HEK293 (cell line): ENCODE measurements around the gene SRRM2.

Experiments used
- CTCF ChIA-PET: fragments of 350-600 bp; formaldehyde crosslinking; extraction: SDS; loops from one replicate; lab custom pipeline; 2021; ENCODE audit warnings: antibody characterized with exemption; lab: Yijun Ruan, JAX
- POLR2A ChIA-PET: fragments of 300-600 bp; formaldehyde crosslinking; extraction: SDS; loops from one replicate; lab custom pipeline; 2020; ENCODE audit warnings: antibody characterized with exemption, inconsistent platforms; lab: Yijun Ruan, JAX
- H3K27ac ChIP-seq: fragments of 200-500 bp; sonication (Bioruptor generic); 2 replicates; pipeline ENCODE4 v1.5.1; 2014; ENCODE audit warnings: low read depth, low read length, control low read depth, inconsistent platforms; ENCODE audit errors: extremely low read depth
- H3K36me3 ChIP-seq, 2 experiments: fragments of 200-500 bp in 1 of 2; sonication (Bioruptor generic) in 1 of 2; 1 replicate in 1 of 2; 2 replicates in 1 of 2; pipeline ENCODE4 v1.5.1; 2014 to 2017; ENCODE audit warnings: inconsistent platforms in 2 of 2, low read length in 2 of 2; ENCODE audit not compliant: control insufficient read depth in 2 of 2, insufficient read depth in 1 of 2
- H3K4me1 ChIP-seq: fragments of 200-500 bp; sonication (Bioruptor generic); 2 replicates; pipeline ENCODE4 v1.5.1; 2014; ENCODE audit warnings: mild to moderate bottlenecking, low read length, inconsistent platforms; ENCODE audit not compliant: control insufficient read depth, insufficient read depth
- H3K4me3 ChIP-seq: 2 replicates; pipeline ENCODE4 v1.5.1; 2011; ENCODE audit warnings: low read depth, mild to moderate bottlenecking, control low read depth, low read length, moderate library complexity
- H3K9me3 ChIP-seq: fragments of 200-500 bp; sonication (Bioruptor generic); 2 replicates; pipeline ENCODE4 v1.5.1; 2014; ENCODE audit warnings: low read depth, low read length, inconsistent platforms; ENCODE audit not compliant: control insufficient read depth, insufficient read depth
- KLF16 ChIP-seq: fragments of 450-650 bp; formaldehyde crosslinking; IDR thresholded peaks from 2 replicates; pipeline ENCODE4 v1.5.1; 2017; ENCODE audit warnings: missing biosample characterization, missing genetic modification characterization
- PATZ1 ChIP-seq: fragments of 450-650 bp; formaldehyde crosslinking; IDR thresholded peaks from 2 replicates; pipeline ENCODE4 v1.5.1; 2016; ENCODE audit warnings: missing biosample characterization, missing genetic modification characterization
- SETDB1 ChIP-seq: IDR thresholded peaks from one replicate; pipeline ENCODE4 v1.6.1; 2017; ENCODE audit warnings: mild to moderate bottlenecking, low read length, moderate library complexity, mixed read lengths; ENCODE audit not compliant: insufficient read length
- TRIM28 ChIP-seq: IDR thresholded peaks from 2 replicates; pipeline ENCODE4 v1.6.1; 2011; ENCODE audit warnings: low read length, control low read depth, borderline replicate concordance
- ZBTB48 ChIP-seq: fragments of 450-650 bp; formaldehyde crosslinking; IDR thresholded peaks from 2 replicates; pipeline ENCODE4 v1.5.1; 2016; ENCODE audit warnings: missing biosample characterization, missing genetic modification characterization
- ZEB2 ChIP-seq: fragments of 450-650 bp; formaldehyde crosslinking; IDR thresholded peaks from 2 replicates; pipeline ENCODE4 v1.5.1; 2016; ENCODE audit warnings: missing biosample characterization, missing genetic modification characterization
- ZFP37 ChIP-seq: fragments of 450-650 bp; formaldehyde crosslinking; IDR thresholded peaks from 2 replicates; pipeline ENCODE4 v1.5.1; 2016; ENCODE audit warnings: missing biosample characterization, missing genetic modification characterization
- ZFP69B ChIP-seq: fragments of 450-650 bp; formaldehyde crosslinking; IDR thresholded peaks from 2 replicates; pipeline ENCODE4 v1.5.1; 2016; ENCODE audit warnings: missing biosample characterization, missing genetic modification characterization
- ZNF391 ChIP-seq: fragments of 450-650 bp; formaldehyde crosslinking; IDR thresholded peaks from 2 replicates; pipeline ENCODE4 v1.5.1; 2016; ENCODE audit warnings: low read depth, missing biosample characterization, missing genetic modification characterization, borderline replicate concordance
- ZNF394 ChIP-seq: fragments of 450-650 bp; formaldehyde crosslinking; IDR thresholded peaks from 2 replicates; pipeline ENCODE4 v1.5.1; 2016; ENCODE audit warnings: missing biosample characterization, missing genetic modification characterization, mild to moderate bottlenecking, moderate library complexity, borderline replicate concordance
- ZNF433 ChIP-seq: fragments of 450-650 bp; formaldehyde crosslinking; IDR thresholded peaks from 2 replicates; pipeline ENCODE4 v1.5.1; 2016; ENCODE audit warnings: missing biosample characterization, missing genetic modification characterization, low read depth
- ZNF585B ChIP-seq: fragments of 450-650 bp; formaldehyde crosslinking; IDR thresholded peaks from 2 replicates; pipeline ENCODE4 v1.5.1; 2016; ENCODE audit warnings: missing biosample characterization, missing genetic modification characterization
- ZNF623 ChIP-seq: fragments of 450-650 bp; formaldehyde crosslinking; IDR thresholded peaks from 2 replicates; pipeline ENCODE4 v1.5.1; 2016; ENCODE audit warnings: missing biosample characterization, missing genetic modification characterization
- ZNF677 ChIP-seq: fragments of 450-650 bp; IDR thresholded peaks from 2 replicates; pipeline ENCODE4 v1.5.0; 2018; ENCODE audit warnings: missing biosample characterization, mild to moderate bottlenecking, missing genetic modification characterization, moderate library complexity
- ZNF701 ChIP-seq: fragments of 450-650 bp; formaldehyde crosslinking; IDR thresholded peaks from 2 replicates; pipeline ENCODE4 v1.5.1; 2016; ENCODE audit warnings: missing biosample characterization, missing genetic modification characterization
- ZNF791 ChIP-seq: fragments of 450-650 bp; formaldehyde crosslinking; IDR thresholded peaks from 2 replicates; pipeline ENCODE4 v1.5.1; 2016; ENCODE audit warnings: missing biosample characterization, missing genetic modification characterization
- TF ChIP-seq, protein P1 (sequence below): fragments of 450-650 bp; formaldehyde crosslinking; IDR thresholded peaks from 2 replicates; pipeline ENCODE4 v1.5.1; 2017; ENCODE audit warnings: missing biosample characterization, missing genetic modification characterization
- TF ChIP-seq, protein P2 (sequence below): fragments of 450-650 bp; formaldehyde crosslinking; IDR thresholded peaks from 2 replicates; pipeline ENCODE4 v1.5.1; 2016; ENCODE audit warnings: missing biosample characterization, missing genetic modification characterization
- TF ChIP-seq, protein P3 (sequence below): fragments of 450-650 bp; formaldehyde crosslinking; IDR thresholded peaks from 2 replicates; pipeline ENCODE4 v1.5.0; 2017; ENCODE audit warnings: missing biosample characterization, missing genetic modification characterization, borderline replicate concordance
- TF ChIP-seq, protein P4 (sequence below): fragments of 450-650 bp; formaldehyde crosslinking; IDR thresholded peaks from 2 replicates; pipeline ENCODE4 v1.5.1; 2016; ENCODE audit warnings: missing biosample characterization, missing genetic modification characterization

SRRM2 gene

GRCh38 chr16:2804728-2805127 is 52.3 kb downstream of the SRRM2 start (continued):
- TF ChIP-seq KLF16 (no peak), ZNF433 (no peak), PATZ1 (tag by site-specific recombination) (no peak), ZNF701 (tag by site-specific recombination) (no peak), ZBTB48 (tag by site-specific recombination) (no peak)
- TF ChIP-seq, protein P1, sequence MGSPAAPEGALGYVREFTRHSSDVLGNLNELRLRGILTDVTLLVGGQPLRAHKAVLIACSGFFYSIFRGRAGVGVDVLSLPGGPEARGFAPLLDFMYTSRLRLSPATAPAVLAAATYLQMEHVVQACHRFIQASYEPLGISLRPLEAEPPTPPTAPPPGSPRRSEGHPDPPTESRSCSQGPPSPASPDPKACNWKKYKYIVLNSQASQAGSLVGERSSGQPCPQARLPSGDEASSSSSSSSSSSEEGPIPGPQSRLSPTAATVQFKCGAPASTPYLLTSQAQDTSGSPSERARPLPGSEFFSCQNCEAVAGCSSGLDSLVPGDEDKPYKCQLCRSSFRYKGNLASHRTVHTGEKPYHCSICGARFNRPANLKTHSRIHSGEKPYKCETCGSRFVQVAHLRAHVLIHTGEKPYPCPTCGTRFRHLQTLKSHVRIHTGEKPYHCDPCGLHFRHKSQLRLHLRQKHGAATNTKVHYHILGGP (tag by site-specific recombination), result no peak

GRCh38 chr16:2806286-2806685 is 53.8 kb downstream of the SRRM2 start:
- TF ChIP-seq ZFP69B (tag by site-specific recombination), result no peak
- TF ChIP-seq, protein P2, sequence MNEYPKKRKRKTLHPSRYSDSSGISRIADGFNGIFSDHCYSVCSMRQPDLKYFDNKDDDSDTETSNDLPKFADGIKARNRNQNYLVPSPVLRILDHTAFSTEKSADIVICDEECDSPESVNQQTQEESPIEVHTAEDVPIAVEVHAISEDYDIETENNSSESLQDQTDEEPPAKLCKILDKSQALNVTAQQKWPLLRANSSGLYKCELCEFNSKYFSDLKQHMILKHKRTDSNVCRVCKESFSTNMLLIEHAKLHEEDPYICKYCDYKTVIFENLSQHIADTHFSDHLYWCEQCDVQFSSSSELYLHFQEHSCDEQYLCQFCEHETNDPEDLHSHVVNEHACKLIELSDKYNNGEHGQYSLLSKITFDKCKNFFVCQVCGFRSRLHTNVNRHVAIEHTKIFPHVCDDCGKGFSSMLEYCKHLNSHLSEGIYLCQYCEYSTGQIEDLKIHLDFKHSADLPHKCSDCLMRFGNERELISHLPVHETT (tag by site-specific recombination), result no peak
- ChIA-PET POLR2A (no interaction called here), CTCF (interaction anchor here (0.6 kb wide), 1 partner anchor 109 kb away, joined by 4 read pairs; no protein-coding TSS in a partner anchor)
- H3K36me3 ChIP-seq, result no peaks in the 10 kb centered on the region
- H3K9me3 ChIP-seq, result no peaks in the 10 kb centered on the region
- H3K4me3 ChIP-seq, result no peak overlapping the region
- no peak overlapping the region for H3K27ac ChIP-seq
- no peaks in the 10 kb centered on the region for H3K4me1 ChIP-seq

- H3K27ac ChIP-seq, result no peak overlapping the region
- H3K4me1 ChIP-seq, result no peaks in the 10 kb centered on the region
- no peaks in the 10 kb centered on the region for H3K9me3 ChIP-seq
- ChIA-PET POLR2A (no interaction called here), CTCF (no interaction called here)
- no peak overlapping the region for H3K4me3 ChIP-seq
- TF ChIP-seq ZNF623, result peak; percentile 31; the same call in 1 of the 2 replicates
- TF ChIP-seq, protein P3, sequence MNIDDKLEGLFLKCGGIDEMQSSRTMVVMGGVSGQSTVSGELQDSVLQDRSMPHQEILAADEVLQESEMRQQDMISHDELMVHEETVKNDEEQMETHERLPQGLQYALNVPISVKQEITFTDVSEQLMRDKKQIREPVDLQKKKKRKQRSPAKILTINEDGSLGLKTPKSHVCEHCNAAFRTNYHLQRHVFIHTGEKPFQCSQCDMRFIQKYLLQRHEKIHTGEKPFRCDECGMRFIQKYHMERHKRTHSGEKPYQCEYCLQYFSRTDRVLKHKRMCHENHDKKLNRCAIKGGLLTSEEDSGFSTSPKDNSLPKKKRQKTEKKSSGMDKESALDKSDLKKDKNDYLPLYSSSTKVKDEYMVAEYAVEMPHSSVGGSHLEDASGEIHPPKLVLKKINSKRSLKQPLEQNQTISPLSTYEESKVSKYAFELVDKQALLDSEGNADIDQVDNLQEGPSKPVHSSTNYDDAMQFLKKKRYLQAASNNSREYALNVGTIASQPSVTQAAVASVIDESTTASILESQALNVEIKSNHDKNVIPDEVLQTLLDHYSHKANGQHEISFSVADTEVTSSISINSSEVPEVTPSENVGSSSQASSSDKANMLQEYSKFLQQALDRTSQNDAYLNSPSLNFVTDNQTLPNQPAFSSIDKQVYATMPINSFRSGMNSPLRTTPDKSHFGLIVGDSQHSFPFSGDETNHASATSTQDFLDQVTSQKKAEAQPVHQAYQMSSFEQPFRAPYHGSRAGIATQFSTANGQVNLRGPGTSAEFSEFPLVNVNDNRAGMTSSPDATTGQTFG, result no peak
- TF ChIP-seq ZNF585B (tag by site-specific recombination), result no peak
- TF ChIP-seq, all 188 proteins: peak for 1
- H3K36me3 ChIP-seq, result no peaks in the 10 kb centered on the region
These were observed 55.7 kb downstream of the SRRM2 start for GRCh38 chr16:2808181-2808580.

GRCh38 chr16:2809149-2809760 is 56.8 kb downstream of the SRRM2 start:
- H3K9me3 ChIP-seq, result no peaks in the 10 kb centered on the region
- POLR2A ChIA-PET, result no interaction called here
- H3K27ac ChIP-seq, result no peak overlapping the region
- no peak overlapping the region for H3K4me3 ChIP-seq
- CTCF ChIA-PET, result interaction anchor here (0.7 kb wide), 2 partner anchors 14 to 15 kb away, joined by 3 to 4 read pairs; no protein-coding TSS in a partner anchor
- H3K4me1 ChIP-seq, result no peaks in the 10 kb centered on the region
- no peaks in the 10 kb centered on the region for H3K36me3 ChIP-seq
- TF ChIP-seq SETDB1 (peak; percentile 96), ZEB2 (no peak), ZNF391 (no peak), TRIM28 (peak; percentile 91; the same call in 1 of the 2 replicates), ZNF677 (tag by site-specific recombination) (peak; percentile 80), ZNF394 (tag by site-specific recombination) (no peak), ZFP37 (no peak), ZNF791 (tag by site-specific recombination) (peak; percentile 97)
- TF ChIP-seq, protein P4, sequence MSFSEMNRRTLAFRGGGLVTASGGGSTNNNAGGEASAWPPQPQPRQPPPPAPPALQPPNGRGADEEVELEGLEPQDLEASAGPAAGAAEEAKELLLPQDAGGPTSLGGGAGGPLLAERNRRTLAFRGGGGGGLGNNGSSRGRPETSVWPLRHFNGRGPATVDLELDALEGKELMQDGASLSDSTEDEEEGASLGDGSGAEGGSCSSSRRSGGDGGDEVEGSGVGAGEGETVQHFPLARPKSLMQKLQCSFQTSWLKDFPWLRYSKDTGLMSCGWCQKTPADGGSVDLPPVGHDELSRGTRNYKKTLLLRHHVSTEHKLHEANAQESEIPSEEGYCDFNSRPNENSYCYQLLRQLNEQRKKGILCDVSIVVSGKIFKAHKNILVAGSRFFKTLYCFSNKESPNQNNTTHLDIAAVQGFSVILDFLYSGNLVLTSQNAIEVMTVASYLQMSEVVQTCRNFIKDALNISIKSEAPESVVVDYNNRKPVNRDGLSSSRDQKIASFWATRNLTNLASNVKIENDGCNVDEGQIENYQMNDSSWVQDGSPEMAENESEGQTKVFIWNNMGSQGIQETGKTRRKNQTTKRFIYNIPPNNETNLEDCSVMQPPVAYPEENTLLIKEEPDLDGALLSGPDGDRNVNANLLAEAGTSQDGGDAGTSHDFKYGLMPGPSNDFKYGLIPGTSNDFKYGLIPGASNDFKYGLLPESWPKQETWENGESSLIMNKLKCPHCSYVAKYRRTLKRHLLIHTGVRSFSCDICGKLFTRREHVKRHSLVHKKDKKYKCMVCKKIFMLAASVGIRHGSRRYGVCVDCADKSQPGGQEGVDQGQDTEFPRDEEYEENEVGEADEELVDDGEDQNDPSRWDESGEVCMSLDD (tag by site-specific recombination), result no peak
